HG03521 (cell line): ENCODE results near the gene COMMD2.

Source experiments
- ATAC-seq: cut with Tn5 transposase; IDR thresholded peaks from one replicate; pipeline ENCODE4 v1.9.1; 2021; ENCODE audit warnings: mild to moderate bottlenecking, moderate library complexity; ENCODE audit not compliant: unreplicated experiment

Gene COMMD2

GRCh38 chr3:149752051-149752787 is at the start of gene COMMD2:
Gene COMMD2, minus strand, starts transcription at chr3:149752489. Its CDS starts 45 bp downstream, at chr3:149752444.
- ATAC-seq, result peak; percentile 99

- ATAC-seq, result no peak
Observed at GRCh38 chr3:149801639-149802038, 49.4 kb upstream of the COMMD2 start.

GRCh38 chr3:149801195-149801594 is 48.9 kb upstream of the COMMD2 start:
- no peak for ATAC-seq

- ATAC-seq, result no peak
Observed at GRCh38 chr3:149800693-149801092, 48.4 kb upstream of the COMMD2 start.

- no peak for ATAC-seq
Observed at GRCh38 chr3:149796026-149796425, 43.7 kb upstream of the COMMD2 start.

- no peak for ATAC-seq
Observed at GRCh38 chr3:149792452-149793270, 40.4 kb upstream of the COMMD2 start, which contains the start of gene ANKUB1. Gene ANKUB1, minus strand, starts transcription at chr3:149792554. Its CDS starts 188 bp downstream, at chr3:149792366.

GRCh38 chr3:149790698-149791097 is 38.4 kb upstream of the COMMD2 start:
- no peak for ATAC-seq

GRCh38 chr3:149790268-149790667 is 38.0 kb upstream of the COMMD2 start:
- no peak for ATAC-seq

- ATAC-seq, result no peak
Observed at GRCh38 chr3:149784064-149784704, 31.9 kb upstream of the COMMD2 start.

GRCh38 chr3:149783576-149783975 is 31.3 kb upstream of the COMMD2 start:
- no peak for ATAC-seq

- no peak for ATAC-seq
Observed at GRCh38 chr3:149781741-149782140, 29.5 kb upstream of the COMMD2 start.

- no peak for ATAC-seq
Observed at GRCh38 chr3:149781211-149781610, 28.9 kb upstream of the COMMD2 start.

- ATAC-seq, result no peak
Observed at GRCh38 chr3:149777414-149778214, 25.3 kb upstream of the COMMD2 start.

GRCh38 chr3:149776170-149776569 is 23.9 kb upstream of the COMMD2 start:
- ATAC-seq, result no peak

GRCh38 chr3:149772861-149773260 is 20.6 kb upstream of the COMMD2 start:
- no peak for ATAC-seq

GRCh38 chr3:149771652-149772271 is 19.5 kb upstream of the COMMD2 start:
- ATAC-seq, result no peak

GRCh38 chr3:149770246-149770645 is 18.0 kb upstream of the COMMD2 start:
- ATAC-seq, result no peak

- no peak for ATAC-seq
Observed at GRCh38 chr3:149768704-149769103, 16.4 kb upstream of the COMMD2 start.

- no peak for ATAC-seq
Observed at GRCh38 chr3:149767720-149768119, 15.4 kb upstream of the COMMD2 start.

GRCh38 chr3:149765762-149766334 is 13.6 kb upstream of the COMMD2 start:
- no peak for ATAC-seq
